Midbrain (tissue), 1 donor: ENCODE results near the gene CD4.
"Not testable (repeated sequence)": the region's sequence is repeated elsewhere in the genome, so short reads cannot be mapped to it uniquely, and the experiment has no call there.

ENCODE experiments used
- DNase-seq: peaks from one replicate; lab custom pipeline; 2025; lab: John Stamatoyannopoulos, UW

CD4 gene

GRCh38 chr12:6847676-6848075, 58.3 kb downstream of the CD4 start:
- DNase-seq = no peak

GRCh38 chr12:6849427-6849826, 60.1 kb downstream of the CD4 start:
- no peak for DNase-seq

- no peak for DNase-seq
Measured at GRCh38 chr12:6849976-6850560, 60.7 kb downstream of the CD4 start.

- DNase-seq = no peak
Measured at GRCh38 chr12:6850796-6851152, 61.4 kb downstream of the CD4 start.

DNA sequence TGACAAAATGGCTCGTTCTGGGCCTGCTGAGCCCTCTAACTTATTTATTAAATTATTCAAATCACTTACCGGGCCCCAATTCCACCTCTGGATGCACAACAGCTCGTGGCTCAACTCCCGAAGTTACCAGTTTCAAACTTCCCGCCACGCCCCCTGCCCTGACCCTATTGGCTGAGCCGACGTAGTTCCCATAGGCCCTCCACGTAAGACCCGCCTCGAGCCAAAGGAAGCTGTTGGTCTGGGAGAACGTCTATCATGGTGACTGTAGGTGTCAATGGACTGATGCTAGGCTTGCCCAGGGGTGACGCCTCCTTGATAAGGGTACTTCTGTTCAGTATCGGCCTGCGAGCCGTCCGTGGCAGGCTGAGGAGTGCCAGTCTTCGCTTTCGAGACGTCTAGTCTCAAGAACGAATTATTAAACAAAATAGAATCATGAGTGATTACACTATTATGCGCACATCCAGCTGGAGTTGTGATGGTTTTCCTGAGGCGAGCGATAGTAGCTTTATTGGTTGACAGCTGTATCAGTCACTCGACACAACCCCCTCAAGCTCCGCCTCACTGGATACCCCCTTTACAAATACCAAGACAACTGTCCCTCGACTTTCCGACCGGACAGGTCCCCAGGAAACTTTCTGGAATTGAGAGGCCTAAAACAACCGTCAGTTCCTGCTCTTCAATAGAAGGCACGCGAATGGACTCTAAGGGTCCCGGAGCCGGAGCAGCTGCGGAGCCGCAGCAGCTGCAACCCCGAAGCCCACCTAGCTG, 62.0 kb downstream of the CD4 start, which contains the start of gene CDCA3:
Gene CDCA3, minus strand, starts transcription at position 134 of the 768 bp plus-strand sequence. CDS start 334 bp downstream, outside the sequence.
- peak; percentile 95 for DNase-seq

DNA sequence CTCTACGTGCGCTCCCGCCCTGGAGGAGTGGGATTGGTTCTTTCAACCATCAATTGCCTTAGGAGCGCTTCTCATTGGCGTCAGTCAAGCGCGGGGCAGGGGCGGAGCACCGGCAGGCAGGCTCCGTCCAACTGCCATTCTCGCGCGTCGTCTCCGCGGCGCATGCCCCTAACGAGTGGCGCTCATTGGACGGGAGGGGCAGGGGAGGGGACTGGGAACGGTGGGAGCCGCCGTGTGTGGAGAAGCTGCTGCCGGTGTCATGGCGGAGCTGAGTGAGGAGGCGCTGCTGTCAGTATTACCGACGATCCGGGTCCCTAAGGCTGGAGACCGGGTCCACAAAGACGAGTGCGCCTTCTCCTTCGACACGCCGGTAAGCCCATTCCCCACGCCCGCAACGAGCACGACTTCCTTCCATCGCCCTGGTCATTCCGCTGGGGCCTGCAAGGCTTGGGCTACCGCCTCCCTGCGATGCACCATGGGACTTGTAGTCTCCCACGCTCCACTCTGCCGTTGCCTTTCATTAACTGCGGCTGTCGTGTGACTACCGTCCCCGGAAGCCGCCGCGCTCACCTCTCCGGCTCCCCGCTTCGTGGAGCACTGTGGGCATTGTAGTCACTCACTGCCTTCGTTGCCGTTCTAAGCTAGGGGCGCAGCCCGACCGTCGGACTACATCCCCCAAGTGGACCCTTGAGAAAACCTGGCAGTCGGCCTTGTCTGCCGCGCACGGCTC, 62.8 kb downstream of the CD4 start, which contains the start of gene USP5:
Gene USP5, plus strand, starts transcription at position 230 of the 730 bp plus-strand sequence. Its CDS starts 30 bp downstream, at position 260.
- DNase-seq = peak; percentile 100

DNA sequence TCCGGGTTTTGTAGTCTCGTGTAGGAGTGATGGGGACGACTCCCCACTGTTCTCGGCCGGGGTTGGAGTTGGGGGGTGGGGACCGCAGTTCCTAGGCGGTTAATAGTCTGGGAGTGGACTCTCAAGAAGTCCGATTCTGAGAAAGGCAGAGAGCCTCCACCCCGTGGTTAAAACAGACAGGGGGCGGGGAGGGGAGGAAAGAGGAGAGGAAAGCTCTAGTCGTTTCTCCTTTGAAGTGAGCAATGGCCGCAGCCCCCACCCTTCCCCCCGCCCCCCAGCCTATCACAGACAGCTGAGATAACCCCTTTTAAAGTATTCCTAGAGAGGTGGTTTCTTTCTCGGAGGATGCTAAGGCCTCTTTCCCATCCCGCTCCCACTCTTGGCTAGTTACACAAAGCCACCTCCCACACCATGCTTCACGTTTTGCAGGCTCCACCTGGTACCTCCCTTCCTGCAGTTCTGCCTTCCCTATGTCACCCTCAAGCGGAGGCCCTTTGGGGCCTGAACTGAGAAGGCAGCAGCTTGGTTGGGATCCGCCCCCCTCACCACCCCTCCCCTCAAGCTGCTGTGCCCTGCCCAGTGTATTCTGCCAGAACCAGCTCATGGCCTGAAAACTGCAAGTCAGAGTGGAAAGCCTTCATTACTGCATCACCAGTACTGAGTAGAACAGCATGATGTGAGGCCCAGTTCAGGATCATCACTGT, 63.5 kb downstream of the CD4 start:
- peak; percentile 51 for DNase-seq

GRCh38 chr12:6853626-6854025, 64.3 kb downstream of the CD4 start:
- DNase-seq = no peak

DNA sequence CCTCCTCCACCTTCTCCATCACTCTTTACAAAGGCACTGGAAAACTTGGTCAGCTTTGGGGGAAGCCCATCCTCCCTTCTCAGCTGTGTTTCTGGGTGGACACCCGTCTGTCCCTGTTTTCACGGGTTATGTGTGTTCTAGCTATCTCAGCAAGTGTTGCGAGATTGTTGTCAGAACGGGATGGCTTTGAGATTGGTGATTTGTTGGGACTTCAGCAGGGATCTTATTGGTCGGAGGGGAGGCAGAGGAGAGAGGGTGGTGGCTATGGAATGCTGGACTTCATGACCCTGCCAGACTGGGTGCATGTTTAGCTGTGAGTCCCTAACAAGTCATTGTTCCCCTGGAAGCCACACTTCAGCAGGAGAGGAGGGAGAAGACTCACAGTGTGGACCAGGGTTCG, 64.7 kb downstream of the CD4 start:
- no peak for DNase-seq

DNA sequence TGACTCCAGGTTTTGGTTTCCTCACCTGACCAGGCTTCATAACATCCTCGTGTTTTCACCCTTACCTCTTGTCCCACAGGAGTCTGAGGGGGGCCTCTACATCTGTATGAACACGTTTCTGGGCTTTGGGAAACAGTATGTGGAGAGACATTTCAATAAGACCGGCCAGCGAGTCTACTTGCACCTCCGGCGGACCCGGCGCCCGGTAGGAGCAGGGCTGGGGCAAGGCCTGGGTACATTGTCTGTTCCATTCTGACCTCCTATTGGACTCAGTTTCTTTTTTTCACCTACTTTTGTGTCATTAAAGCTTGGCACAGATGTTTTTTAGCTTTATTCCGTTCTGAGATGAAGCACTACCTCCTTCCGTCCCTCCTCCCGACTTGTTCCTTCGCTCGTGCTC, 66.0 kb downstream of the CD4 start:
- no peak for DNase-seq

DNA sequence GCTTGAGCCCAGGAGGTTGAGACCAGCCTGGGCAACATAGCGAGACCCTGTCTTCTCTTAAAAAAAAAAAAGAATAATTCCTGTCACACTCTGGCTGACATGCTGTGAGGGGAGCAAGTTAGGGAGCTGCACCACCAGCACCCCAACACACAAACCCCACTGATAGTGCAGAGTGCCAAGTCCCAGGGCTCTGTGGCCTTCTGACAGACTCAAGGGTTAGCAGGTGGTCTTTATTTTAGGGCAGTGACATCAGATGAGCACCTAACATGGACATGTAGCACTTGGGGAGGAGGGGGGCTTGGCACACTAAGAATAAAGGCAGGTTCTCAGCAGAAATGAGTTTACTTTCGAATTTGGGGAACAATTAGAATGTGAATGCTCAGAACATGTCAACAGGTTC, 69.5 kb downstream of the CD4 start:
- DNase-seq = no peak

DNA sequence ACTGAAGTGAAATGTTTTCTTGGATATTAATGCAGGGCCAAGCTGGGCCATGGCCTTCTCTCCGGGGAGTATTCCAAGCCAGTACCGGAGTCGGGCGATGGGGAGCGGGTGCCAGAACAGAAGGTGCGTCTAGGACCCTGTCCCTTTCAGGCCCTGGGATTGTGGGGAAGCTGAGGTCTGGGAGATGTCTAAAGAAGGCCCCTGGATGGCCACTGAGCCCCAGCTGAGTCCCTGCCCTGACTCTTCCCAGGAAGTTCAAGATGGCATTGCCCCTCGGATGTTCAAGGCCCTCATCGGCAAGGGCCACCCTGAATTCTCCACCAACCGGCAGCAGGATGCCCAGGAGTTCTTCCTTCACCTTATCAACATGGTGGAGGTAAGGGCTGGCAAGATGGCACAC, 70.8 kb downstream of the CD4 start:
- no peak for DNase-seq

DNA sequence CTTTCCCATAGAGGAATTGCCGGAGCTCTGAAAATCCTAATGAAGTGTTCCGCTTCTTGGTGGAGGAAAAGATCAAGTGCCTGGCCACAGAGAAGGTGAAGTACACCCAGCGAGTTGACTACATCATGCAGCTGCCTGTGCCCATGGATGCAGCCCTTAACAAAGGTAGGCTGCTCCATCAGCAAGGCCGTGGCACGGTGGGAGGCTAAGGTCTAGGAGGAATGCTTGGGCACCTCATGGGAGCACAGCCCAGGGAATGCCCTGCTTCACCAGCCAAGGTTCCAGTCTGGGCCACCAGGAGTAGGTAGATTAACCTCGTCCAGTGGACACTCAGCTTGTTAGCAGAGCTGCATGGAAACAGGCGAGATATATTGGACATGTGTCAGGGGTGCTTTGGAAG, 71.6 kb downstream of the CD4 start:
- no peak for DNase-seq

- DNase-seq = no peak
Measured at GRCh38 chr12:6861391-6861790, 72.1 kb downstream of the CD4 start.

- DNase-seq = no peak
Measured at GRCh38 chr12:6863033-6863432, 73.7 kb downstream of the CD4 start.

DNA sequence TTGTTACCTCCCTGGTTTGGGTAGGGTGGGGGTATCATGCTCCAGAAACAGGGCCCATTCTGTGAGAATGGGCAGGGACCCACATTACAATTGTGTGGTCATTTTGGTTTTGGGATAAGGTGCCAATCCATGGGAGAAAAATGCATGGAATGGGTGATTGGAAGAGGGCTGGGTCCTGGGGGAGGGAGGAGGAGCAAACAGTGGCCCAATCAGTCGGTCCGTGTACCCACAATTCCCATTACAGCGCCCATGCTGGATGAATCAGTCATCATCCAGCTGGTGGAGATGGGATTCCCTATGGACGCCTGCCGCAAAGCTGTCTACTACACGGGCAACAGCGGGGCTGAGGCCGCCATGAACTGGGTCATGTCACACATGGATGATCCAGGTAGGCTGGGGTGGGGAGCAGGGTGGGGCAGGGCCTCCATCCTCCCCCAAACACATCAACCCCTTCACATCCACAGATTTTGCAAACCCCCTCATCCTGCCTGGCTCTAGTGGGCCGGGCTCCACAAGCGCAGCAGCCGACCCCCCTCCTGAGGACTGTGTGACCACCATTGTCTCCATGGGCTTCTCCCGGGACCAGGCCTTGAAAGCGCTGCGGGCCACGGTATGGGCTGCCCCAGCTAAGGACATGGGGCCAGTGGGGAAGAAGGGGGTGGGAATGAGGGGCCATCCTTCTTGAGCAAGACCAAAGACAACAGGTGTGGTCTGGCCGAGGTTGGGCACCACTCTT, 74.4 kb downstream of the CD4 start:
- DNase-seq = no peak

- DNase-seq = not testable (repeated sequence)
Measured at GRCh38 chr12:6865307-6865706, 76.0 kb downstream of the CD4 start.

- no peak for DNase-seq
Measured at GRCh38 chr12:6866163-6866919, 77.0 kb downstream of the CD4 start.

DNA sequence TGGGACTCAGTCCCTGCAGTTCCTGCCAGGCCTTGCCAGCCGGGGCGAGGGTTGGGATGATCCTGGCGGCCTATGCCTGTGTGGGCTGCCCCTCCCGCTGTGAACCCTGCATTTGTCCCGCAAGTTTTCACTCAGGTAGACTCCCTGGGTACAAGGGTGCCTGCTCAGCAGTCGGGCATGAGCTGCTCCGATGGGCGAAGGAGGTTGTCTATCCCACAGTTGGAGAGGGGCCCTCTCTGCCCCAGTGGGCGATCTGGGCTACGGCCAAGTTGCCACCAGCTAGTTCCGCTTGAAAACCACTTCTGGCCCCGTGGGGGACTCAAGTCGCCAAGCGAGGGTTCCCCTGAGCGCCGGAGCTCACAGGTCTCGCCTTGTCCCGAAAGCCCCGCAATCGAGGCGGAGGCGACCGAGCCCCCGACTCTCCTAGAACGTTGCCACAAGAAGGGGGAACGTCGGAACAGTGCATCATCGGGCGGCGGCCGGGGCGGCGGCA, 77.6 kb downstream of the CD4 start:
- peak; percentile 47 for DNase-seq

DNA sequence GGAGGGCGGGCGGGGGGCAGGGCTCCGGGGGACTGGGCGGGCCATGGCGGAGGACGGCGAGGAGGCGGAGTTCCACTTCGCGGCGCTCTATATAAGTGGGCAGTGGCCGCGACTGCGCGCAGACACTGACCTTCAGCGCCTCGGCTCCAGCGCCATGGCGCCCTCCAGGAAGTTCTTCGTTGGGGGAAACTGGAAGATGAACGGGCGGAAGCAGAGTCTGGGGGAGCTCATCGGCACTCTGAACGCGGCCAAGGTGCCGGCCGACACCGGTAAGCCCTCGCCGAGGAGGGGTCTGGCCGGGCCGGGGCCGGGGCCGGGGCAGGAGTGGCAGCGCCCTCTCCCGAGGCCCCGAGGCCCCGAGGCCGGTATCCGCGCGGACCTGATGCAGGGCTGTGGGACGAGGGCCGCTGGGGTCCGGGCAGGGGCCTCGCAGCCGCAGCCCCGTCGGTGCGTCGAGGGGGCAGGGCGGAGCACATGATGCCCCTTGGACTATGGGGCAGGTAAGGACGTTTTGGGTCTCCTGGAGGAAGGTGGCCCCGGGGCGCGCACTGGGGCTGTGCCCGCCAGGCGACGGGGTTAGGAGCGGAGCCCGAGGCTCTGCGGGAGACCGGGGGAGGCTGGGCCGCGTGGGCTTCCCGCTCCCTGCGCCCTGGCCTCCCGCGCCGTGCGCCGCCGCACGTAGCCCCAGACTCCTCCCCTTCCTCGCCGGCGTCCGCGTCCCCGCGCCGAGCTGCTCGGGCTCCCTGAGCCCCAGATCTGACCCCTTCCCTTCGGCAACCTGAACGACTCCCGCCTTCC, 78.3 kb downstream of the CD4 start, which contains the start of gene TPI1:
Gene TPI1, plus strand, starts transcription at position 119 of the 798 bp plus-strand sequence. Its CDS starts 36 bp downstream, at position 155.
- peak; percentile 90 for DNase-seq
